Measurements from ENCODE around the gene LRRC74B. TPM values are rescaled to one million over a fixed set of nuclear protein-coding genes. Genes with fewer than 3 reads are reported as not detected.
A peak's percentile ranks its signal among the peaks of the same experiment; 100 is the strongest.

The LRRC74B gene
- total RNA-seq, 2 donors from 2014 or later = not detected

- Mint-ChIP-seq H3K4me1 (ENCODE audit: low read depth) (peaks cover 12% of the 10 kb centered on the region), H3K9me3 (no peaks in the 10 kb centered on the region), H3K36me3 (ENCODE audit: insufficient read depth in 2 of 2) (no peaks in the 10 kb centered on the region), H3K4me3 (no peak overlapping the region), H3K27me3 (ENCODE audit: low read depth) (no peaks in the 10 kb centered on the region), H3K27ac (no peak overlapping the region)
- peak in 1 of 2 donors; percentile 51 for ATAC-seq (replicated peaks in 1 of 2)
- peak in 1 of 2 donors; percentile 35 for DNase-seq
Observed at GRCh38 chr22:21020802-21021429, 24.8 kb upstream of the LRRC74B start.

GRCh38 chr22:21022507-21022906 lies 23.2 kb upstream of the LRRC74B start:
- peaks cover 14% of the 10 kb centered on the region for H3K4me1 Mint-ChIP-seq (ENCODE audit: low read depth)
- DNase-seq = no peak
- H3K9me3 Mint-ChIP-seq = no peaks in the 10 kb centered on the region
- no peak overlapping the region for H3K4me3 Mint-ChIP-seq
- no peaks in the 10 kb centered on the region for H3K36me3 Mint-ChIP-seq (ENCODE audit: insufficient read depth in 2 of 2)
- H3K27me3 Mint-ChIP-seq (ENCODE audit: low read depth) = no peaks in the 10 kb centered on the region
- no peak overlapping the region for H3K27ac Mint-ChIP-seq
- ATAC-seq (replicated peaks in 1 of 2) = no peak

GRCh38 chr22:21022955-21023614 lies 22.7 kb upstream of the LRRC74B start:
- Mint-ChIP-seq H3K4me1 (ENCODE audit: low read depth) (peaks cover 14% of the 10 kb centered on the region), H3K27ac (no peak overlapping the region), H3K36me3 (ENCODE audit: insufficient read depth in 2 of 2) (no peaks in the 10 kb centered on the region), H3K27me3 (ENCODE audit: low read depth) (no peaks in the 10 kb centered on the region), H3K9me3 (no peaks in the 10 kb centered on the region), H3K4me3 (no peak overlapping the region)
- no peak for ATAC-seq (replicated peaks in 1 of 2)
- DNase-seq = no peak

GRCh38 chr22:21025266-21025665 lies 20.5 kb upstream of the LRRC74B start:
- ATAC-seq (replicated peaks in 1 of 2) = peak; percentile 36 to 41
- H3K4me3 Mint-ChIP-seq = no peak overlapping the region
- H3K9me3 Mint-ChIP-seq = no peaks in the 10 kb centered on the region
- no peak overlapping the region for H3K27ac Mint-ChIP-seq
- H3K36me3 Mint-ChIP-seq (ENCODE audit: insufficient read depth in 2 of 2) = no peaks in the 10 kb centered on the region
- H3K4me1 Mint-ChIP-seq (ENCODE audit: low read depth) = peaks cover 14% of the 10 kb centered on the region
- H3K27me3 Mint-ChIP-seq (ENCODE audit: low read depth) = peaks cover 6% of the 10 kb centered on the region
- peak in 1 of 2 donors; percentile 29 for DNase-seq

GRCh38 chr22:21025763-21026755 lies 19.7 kb upstream of the LRRC74B start:
- Mint-ChIP-seq H3K4me1 (ENCODE audit: low read depth) (peaks cover 14% of the 10 kb centered on the region), H3K27ac (no peak overlapping the region), H3K27me3 (ENCODE audit: low read depth) (peaks cover 12% of the 10 kb centered on the region), H3K9me3 (no peaks in the 10 kb centered on the region), H3K4me3 (no peak overlapping the region), H3K36me3 (ENCODE audit: insufficient read depth in 2 of 2) (no peaks in the 10 kb centered on the region)
- DNase-seq (no peak), ATAC-seq (replicated peaks in 1 of 2) (no peak)

GRCh38 chr22:21026783-21027692 lies 18.7 kb upstream of the LRRC74B start:
- no peak for ATAC-seq (replicated peaks in 1 of 2)

GRCh38 chr22:21028277-21029251 lies 17.2 kb upstream of the LRRC74B start:
- H3K9me3 Mint-ChIP-seq = no peaks in the 10 kb centered on the region
- ATAC-seq (replicated peaks in 1 of 2) (no peak), DNase-seq (no peak)
- H3K27me3 Mint-ChIP-seq (ENCODE audit: low read depth) = peaks cover 13% of the 10 kb centered on the region
- H3K4me3 Mint-ChIP-seq = no peak overlapping the region
- no peak overlapping the region for H3K27ac Mint-ChIP-seq
- no peaks in the 10 kb centered on the region for H3K36me3 Mint-ChIP-seq (ENCODE audit: insufficient read depth in 2 of 2)
- H3K4me1 Mint-ChIP-seq (ENCODE audit: low read depth) = peaks cover 16% of the 10 kb centered on the region

More at GRCh38 chr22:21026783-21027692, 18.7 kb upstream of the LRRC74B start:
- no peak for DNase-seq
- peaks cover 14% of the 10 kb centered on the region for H3K4me1 Mint-ChIP-seq (ENCODE audit: low read depth)
- no peaks in the 10 kb centered on the region for H3K9me3 Mint-ChIP-seq
- no peak overlapping the region for H3K27ac Mint-ChIP-seq
- H3K4me3 Mint-ChIP-seq = no peak overlapping the region
- H3K36me3 Mint-ChIP-seq (ENCODE audit: insufficient read depth in 2 of 2) = no peaks in the 10 kb centered on the region
- peaks cover 13% of the 10 kb centered on the region for H3K27me3 Mint-ChIP-seq (ENCODE audit: low read depth)

GRCh38 chr22:21029486-21030025 lies 16.2 kb upstream of the LRRC74B start:
- H3K27me3 Mint-ChIP-seq (ENCODE audit: low read depth) = peaks cover 13% of the 10 kb centered on the region
- no peak for ATAC-seq (replicated peaks in 1 of 2)
- H3K4me1 Mint-ChIP-seq (ENCODE audit: low read depth) = peaks cover 22% of the 10 kb centered on the region
- no peak for DNase-seq
- no peaks in the 10 kb centered on the region for H3K36me3 Mint-ChIP-seq (ENCODE audit: insufficient read depth in 2 of 2)
- H3K9me3 Mint-ChIP-seq = no peaks in the 10 kb centered on the region
- H3K27ac Mint-ChIP-seq = no peak overlapping the region
- no peak overlapping the region for H3K4me3 Mint-ChIP-seq

GRCh38 chr22:21030032-21030431 lies 15.7 kb upstream of the LRRC74B start:
- ATAC-seq (replicated peaks in 1 of 2) (no peak), DNase-seq (no peak)
- H3K4me1 Mint-ChIP-seq (ENCODE audit: low read depth) = peaks cover 18% of the 10 kb centered on the region
- H3K9me3 Mint-ChIP-seq = no peaks in the 10 kb centered on the region
- no peak overlapping the region for H3K4me3 Mint-ChIP-seq
- no peaks in the 10 kb centered on the region for H3K36me3 Mint-ChIP-seq (ENCODE audit: insufficient read depth in 2 of 2)
- no peak overlapping the region for H3K27ac Mint-ChIP-seq
- peaks cover 13% of the 10 kb centered on the region for H3K27me3 Mint-ChIP-seq (ENCODE audit: low read depth)

- peaks cover 10% of the 10 kb centered on the region for H3K4me1 Mint-ChIP-seq (ENCODE audit: low read depth)
- peak overlapping the region in 1 of 2 donors; percentile 52 for H3K4me3 Mint-ChIP-seq
- no peak for ATAC-seq (replicated peaks in 1 of 2)
- H3K27ac Mint-ChIP-seq = no peak overlapping the region
- H3K36me3 Mint-ChIP-seq (ENCODE audit: insufficient read depth in 2 of 2) = no peaks in the 10 kb centered on the region
- no peak for DNase-seq
- no peaks in the 10 kb centered on the region for H3K9me3 Mint-ChIP-seq
- peaks cover 13% of the 10 kb centered on the region for H3K27me3 Mint-ChIP-seq (ENCODE audit: low read depth)
Observed at GRCh38 chr22:21030621-21031544, 14.9 kb upstream of the LRRC74B start.
